GM15510 (cell line): ENCODE results near the gene FAM168B.

Experiments
- POLR2A ChIP-seq: IDR thresholded peaks from 3 replicates; pipeline ENCODE4 v1.6.1; 2011; ENCODE audit warnings: borderline replicate concordance; ENCODE audit not compliant: insufficient read length; ENCODE audit errors: extremely low read depth

Gene FAM168B

GRCh38 chr2:131067465-131068125, 25.7 kb downstream of the FAM168B start:
- TF ChIP-seq POLR2A = no peak

GRCh38 chr2:131064589-131065512, 28.4 kb downstream of the FAM168B start:
- TF ChIP-seq POLR2A = no peak

- no peak for TF ChIP-seq POLR2A
These were observed 29.6 kb downstream of the FAM168B start for GRCh38 chr2:131063501-131064283.

DNA sequence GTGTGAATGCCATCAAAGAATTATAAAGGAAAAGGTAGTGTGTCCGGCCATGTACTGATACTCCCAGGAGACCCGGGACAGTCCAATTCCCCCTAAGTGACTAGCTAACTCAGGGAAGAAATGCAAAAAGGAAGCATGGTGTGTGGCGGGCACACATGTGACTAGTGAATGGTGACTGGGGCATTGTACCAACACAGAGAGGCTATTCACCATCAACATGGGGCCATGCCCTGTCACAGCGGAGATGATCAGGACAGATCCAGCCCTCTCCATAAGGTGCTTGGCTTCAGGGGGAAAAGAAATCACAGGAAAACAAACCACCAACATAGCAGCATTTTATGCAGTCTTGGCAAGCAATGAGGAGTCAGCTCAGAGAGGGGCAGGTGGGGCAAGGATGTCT, 34.3 kb downstream of the FAM168B start:
- no peak for TF ChIP-seq POLR2A

- TF ChIP-seq POLR2A = no peak
These were observed 34.9 kb downstream of the FAM168B start for GRCh38 chr2:131058214-131058843.

DNA sequence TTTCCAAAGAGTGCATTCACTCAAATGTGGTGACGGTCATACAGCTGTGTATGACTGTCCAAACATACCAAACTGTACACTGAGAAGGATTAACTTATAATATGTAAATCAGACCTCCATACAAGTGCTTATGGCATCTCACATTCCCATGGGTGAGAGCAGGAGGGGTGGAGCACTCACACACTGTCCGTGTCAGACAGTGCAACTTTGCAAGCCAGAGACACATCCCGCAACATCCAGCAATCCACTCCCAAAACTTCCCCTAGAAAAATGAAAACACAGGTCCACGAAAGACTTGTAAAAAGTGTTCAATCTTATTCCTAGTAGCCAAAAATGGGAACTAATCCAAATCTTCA, 36.4 kb downstream of the FAM168B start:
- TF ChIP-seq POLR2A = no peak

DNA sequence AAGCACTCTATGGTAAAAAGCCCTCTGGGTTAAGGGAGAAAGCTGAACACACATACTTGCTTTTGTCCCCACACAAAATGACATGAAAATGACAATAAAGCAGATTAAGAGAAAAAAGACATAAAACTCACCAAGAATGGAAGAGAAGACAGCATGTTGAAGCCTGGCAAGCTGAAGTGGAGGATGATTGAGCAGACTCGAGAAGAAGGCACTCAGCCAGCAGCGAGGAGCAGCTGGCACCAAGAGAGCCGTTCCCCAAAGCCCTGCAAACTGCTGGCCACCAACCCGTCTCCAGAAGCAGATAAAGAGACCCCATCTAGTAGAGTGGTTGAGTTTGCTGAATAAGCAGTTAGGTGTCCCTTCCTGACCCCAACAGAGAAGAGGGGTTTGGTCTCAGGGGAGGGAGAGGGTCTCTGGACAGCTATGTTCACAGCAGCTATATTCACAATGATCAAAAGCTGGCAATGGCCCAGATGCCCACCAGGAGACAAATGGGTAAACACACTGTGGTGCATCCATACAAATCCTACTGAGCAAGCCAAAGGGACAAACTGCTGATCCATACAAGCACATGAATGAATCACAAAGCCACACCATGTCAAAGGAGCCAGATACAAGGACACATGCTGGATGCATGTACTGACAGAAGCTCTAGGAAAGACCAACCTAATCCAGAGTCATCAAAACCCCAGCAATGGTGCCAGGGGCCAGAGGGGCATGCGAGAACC, 36.9 kb downstream of the FAM168B start:
- TF ChIP-seq POLR2A = no peak

- no peak for TF ChIP-seq POLR2A
These were observed 37.8 kb downstream of the FAM168B start for GRCh38 chr2:131055169-131056065.

DNA sequence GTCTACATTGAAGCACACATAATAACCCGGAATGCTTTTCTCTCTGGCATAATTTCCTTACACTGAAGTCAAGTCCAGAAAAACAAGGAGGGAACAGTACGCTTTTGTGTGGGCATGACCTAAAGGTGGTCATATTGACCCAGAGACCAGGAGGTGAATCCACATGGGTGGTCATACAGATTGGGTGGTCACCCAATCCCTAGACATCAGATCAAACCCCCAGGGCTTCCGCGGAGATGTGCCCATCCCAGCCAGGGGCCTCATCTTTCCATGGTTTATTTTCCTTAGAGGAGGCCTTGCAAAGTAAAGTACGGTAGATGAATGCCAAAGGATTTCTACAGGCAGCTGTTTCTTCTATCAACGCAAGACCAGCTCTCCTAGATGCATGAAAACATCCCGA, 38.8 kb downstream of the FAM168B start:
- TF ChIP-seq POLR2A = no peak

GRCh38 chr2:131052741-131053263, 40.5 kb downstream of the FAM168B start:
- no peak for TF ChIP-seq POLR2A

DNA sequence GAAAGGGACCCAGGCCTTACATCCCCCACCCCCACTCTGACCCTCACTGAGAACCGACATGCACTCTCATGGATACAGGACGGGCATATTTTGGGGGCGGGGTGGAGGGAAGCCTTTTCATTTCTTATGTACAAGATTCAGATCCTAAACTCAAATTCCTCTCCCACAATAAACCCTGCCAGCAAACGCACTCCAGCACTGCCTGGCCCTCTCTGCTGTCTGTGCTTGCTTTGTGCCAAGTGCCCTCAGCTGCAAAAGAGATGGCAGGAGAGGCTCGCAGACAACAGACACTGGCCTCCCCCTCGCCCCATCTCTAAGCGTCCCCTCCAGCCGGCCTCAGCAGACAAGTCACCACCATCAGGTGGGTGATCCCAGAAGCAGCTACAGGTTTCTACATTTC, 42.4 kb downstream of the FAM168B start:
- TF ChIP-seq POLR2A = no peak

DNA sequence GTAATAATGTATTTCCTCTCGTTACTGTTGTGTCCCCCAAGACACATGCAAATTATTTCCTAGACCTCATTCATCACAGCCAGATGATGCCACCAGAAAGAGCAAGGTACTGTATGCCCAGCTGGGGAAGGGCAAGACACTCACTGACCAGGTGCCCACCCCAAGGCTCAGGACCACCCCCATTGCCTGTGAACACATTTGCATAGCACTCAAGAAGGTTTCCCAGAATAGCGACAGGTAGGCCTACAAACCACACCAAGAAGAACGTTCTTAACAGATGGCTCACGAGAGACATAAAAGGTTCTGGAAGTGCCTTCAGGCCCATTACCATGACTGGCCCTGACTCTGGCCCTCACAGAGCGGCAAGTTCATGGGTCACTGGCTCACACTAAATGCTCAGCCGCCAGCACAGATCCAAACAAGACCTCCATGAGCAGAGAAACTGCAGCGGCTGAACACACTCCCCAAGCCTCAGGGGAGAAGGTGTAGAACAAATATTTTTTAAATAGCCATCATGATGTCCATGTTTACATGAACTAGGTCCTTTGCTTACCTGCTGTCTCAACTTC, 44.0 kb downstream of the FAM168B start:
- TF ChIP-seq POLR2A = no peak

- no peak for TF ChIP-seq POLR2A
These were observed 44.6 kb downstream of the FAM168B start for GRCh38 chr2:131048641-131049040.
